ENCODE results near the gene KLHL36.

DNA sequence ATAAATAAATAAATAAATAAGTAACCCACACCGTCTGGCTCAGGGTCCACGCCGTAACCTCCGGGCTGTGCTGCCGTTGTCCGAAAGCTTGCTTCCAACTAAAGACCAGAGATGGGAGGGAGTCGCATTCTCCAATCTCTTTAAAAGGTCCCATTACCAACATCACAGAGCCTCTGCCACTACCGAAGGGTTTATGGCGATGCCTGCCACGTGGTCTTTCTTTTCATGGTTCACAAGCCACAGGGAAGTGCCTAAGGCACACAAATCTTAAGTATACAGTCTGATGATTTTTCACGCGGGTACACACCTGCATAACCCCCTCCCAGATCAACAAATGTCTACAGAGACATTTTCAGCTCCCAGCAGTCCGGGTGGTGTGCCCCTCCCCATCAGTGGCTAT lies 31.8 kb upstream of the KLHL36 start:
- TF ChIP-seq, protein P1, sequence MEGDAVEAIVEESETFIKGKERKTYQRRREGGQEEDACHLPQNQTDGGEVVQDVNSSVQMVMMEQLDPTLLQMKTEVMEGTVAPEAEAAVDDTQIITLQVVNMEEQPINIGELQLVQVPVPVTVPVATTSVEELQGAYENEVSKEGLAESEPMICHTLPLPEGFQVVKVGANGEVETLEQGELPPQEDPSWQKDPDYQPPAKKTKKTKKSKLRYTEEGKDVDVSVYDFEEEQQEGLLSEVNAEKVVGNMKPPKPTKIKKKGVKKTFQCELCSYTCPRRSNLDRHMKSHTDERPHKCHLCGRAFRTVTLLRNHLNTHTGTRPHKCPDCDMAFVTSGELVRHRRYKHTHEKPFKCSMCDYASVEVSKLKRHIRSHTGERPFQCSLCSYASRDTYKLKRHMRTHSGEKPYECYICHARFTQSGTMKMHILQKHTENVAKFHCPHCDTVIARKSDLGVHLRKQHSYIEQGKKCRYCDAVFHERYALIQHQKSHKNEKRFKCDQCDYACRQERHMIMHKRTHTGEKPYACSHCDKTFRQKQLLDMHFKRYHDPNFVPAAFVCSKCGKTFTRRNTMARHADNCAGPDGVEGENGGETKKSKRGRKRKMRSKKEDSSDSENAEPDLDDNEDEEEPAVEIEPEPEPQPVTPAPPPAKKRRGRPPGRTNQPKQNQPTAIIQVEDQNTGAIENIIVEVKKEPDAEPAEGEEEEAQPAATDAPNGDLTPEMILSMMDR (IDR thresholded peaks at IDR 0.05): no peak
- TF ChIP-seq POLR2A (IDR thresholded peaks at IDR 0.05): no peak

Data from right lobe of liver (tissue), 4 donors.